H9 (cell line): ENCODE data around the gene MEF2A. TPM values are rescaled to one million over a fixed set of nuclear protein-coding genes. Genes with fewer than 3 reads are reported as not detected.

Source experiments
- DNase-seq: peaks from one replicate; pipeline ENCODE4 v3.0.0-alpha.2; 2017
- H2AFZ ChIP-seq: one replicate; pipeline ENCODE4 v1.6.1; 2013; ENCODE audit warnings: mild to moderate bottlenecking, low read length, control low read depth, moderate library complexity
- H2AK5ac ChIP-seq: 2 replicates; pipeline ENCODE4 v1.6.1; 2013; ENCODE audit warnings: low read length, control low read depth, mixed read lengths; ENCODE audit not compliant: insufficient read length
- H2BK120ac ChIP-seq: one replicate; pipeline ENCODE4 v1.6.1; 2013; ENCODE audit warnings: low read depth, mild to moderate bottlenecking, low read length, control low read depth, inconsistent platforms; ENCODE audit not compliant: poor library complexity, severe bottlenecking
- H2BK12ac ChIP-seq: 2 replicates; pipeline ENCODE4 v1.6.1; 2013; ENCODE audit warnings: low read length, control low read depth, mixed read lengths, low read depth; ENCODE audit not compliant: insufficient read length
- H2BK15ac ChIP-seq: 2 replicates; pipeline ENCODE4 v1.6.1; 2013; ENCODE audit warnings: low read depth, low read length, control low read depth
- H2BK20ac ChIP-seq: one replicate; pipeline ENCODE4 v1.6.1; 2013; ENCODE audit warnings: low read depth, mild to moderate bottlenecking, low read length, control low read depth, inconsistent platforms; ENCODE audit not compliant: poor library complexity, severe bottlenecking
- H2BK5ac ChIP-seq: 2 replicates; pipeline ENCODE4 v1.6.1; 2013; ENCODE audit warnings: low read length, control low read depth, mixed read lengths; ENCODE audit not compliant: insufficient read length
- H3K14ac ChIP-seq: 2 replicates; pipeline ENCODE4 v1.6.1; 2013; ENCODE audit warnings: low read length, control low read depth; ENCODE audit not compliant: insufficient read depth
- H3K18ac ChIP-seq: 2 replicates; pipeline ENCODE4 v1.6.1; 2013; ENCODE audit warnings: low read depth, mild to moderate bottlenecking, mixed read lengths, low read length, control low read depth; ENCODE audit not compliant: insufficient read length
- H3K23ac ChIP-seq: 2 replicates; pipeline ENCODE4 v1.6.1; 2013; ENCODE audit warnings: low read length, control low read depth, mixed read lengths, low read depth; ENCODE audit not compliant: insufficient read length
- H3K23me2 ChIP-seq: 2 replicates; pipeline ENCODE4 v1.6.1; 2013; ENCODE audit warnings: low read depth, mild to moderate bottlenecking, mixed read lengths, low read length, control low read depth; ENCODE audit not compliant: insufficient read length, poor library complexity, severe bottlenecking
- H3K27ac ChIP-seq: 2 replicates; pipeline ENCODE4 v1.5.1; 2013; ENCODE audit warnings: low read length, control low read depth, mixed read lengths, low read depth; ENCODE audit not compliant: insufficient read length
- H3K27me3 ChIP-seq: 2 replicates; pipeline ENCODE4 v1.6.1; 2013; ENCODE audit warnings: low read length, control low read depth, inconsistent platforms; ENCODE audit not compliant: insufficient read depth
- H3K4ac ChIP-seq: 2 replicates; pipeline ENCODE4 v1.6.1; 2013; ENCODE audit warnings: low read depth, mild to moderate bottlenecking, control low read depth, inconsistent platforms, low read length, moderate library complexity
- H3K4me1 ChIP-seq: 2 replicates; pipeline ENCODE4 v1.6.1; 2013; ENCODE audit warnings: low read length, control low read depth, inconsistent platforms; ENCODE audit not compliant: insufficient read depth
- H3K4me2 ChIP-seq: 2 replicates; pipeline ENCODE4 v1.6.1; 2013; ENCODE audit warnings: low read length, control low read depth, mixed read lengths; ENCODE audit not compliant: insufficient read length, insufficient read depth
- H3K56ac ChIP-seq: 2 replicates; pipeline ENCODE4 v1.6.1; 2013; ENCODE audit warnings: low read depth, mild to moderate bottlenecking, mixed read lengths, low read length, control low read depth; ENCODE audit not compliant: insufficient read length
- H3K79me1 ChIP-seq: 2 replicates; pipeline ENCODE4 v1.6.1; 2013; ENCODE audit warnings: low read depth, mild to moderate bottlenecking, moderate library complexity, low read length, control low read depth, inconsistent platforms; ENCODE audit not compliant: insufficient read depth, poor library complexity, severe bottlenecking
- H3K79me2 ChIP-seq: 2 replicates; pipeline ENCODE4 v1.6.1; 2013; ENCODE audit warnings: low read length, control low read depth, inconsistent platforms; ENCODE audit not compliant: insufficient read depth
- H3K9ac ChIP-seq: 2 replicates; pipeline ENCODE4 v1.6.1; 2013; ENCODE audit warnings: low read length, control low read depth, mixed read lengths; ENCODE audit not compliant: insufficient read length; ENCODE audit errors: extremely low read depth
- H3K9me3 ChIP-seq: one replicate; pipeline ENCODE4 v1.6.1; 2013; ENCODE audit warnings: low read depth, low read length, inconsistent platforms; ENCODE audit not compliant: control insufficient read depth
- H3T11ph ChIP-seq: one replicate; pipeline ENCODE4 v1.6.1; 2013; ENCODE audit warnings: mild to moderate bottlenecking, low read length, control low read depth, inconsistent platforms
- H4K20me1 ChIP-seq: one replicate; pipeline ENCODE4 v1.6.1; 2013; ENCODE audit not compliant: control insufficient read depth, insufficient read length, insufficient read depth
- H4K5ac ChIP-seq: 2 replicates; pipeline ENCODE4 v1.6.1; 2013; ENCODE audit warnings: low read depth, mild to moderate bottlenecking, mixed read lengths, low read length, control low read depth; ENCODE audit not compliant: insufficient read length
- H4K8ac ChIP-seq: replicated peaks from 2 replicates; pipeline ENCODE4 v1.6.1; 2013; ENCODE audit warnings: low read length, control low read depth, mixed read lengths, low read depth; ENCODE audit not compliant: insufficient read length
- H4K91ac ChIP-seq: 2 replicates; pipeline ENCODE4 v1.6.1; 2013; ENCODE audit warnings: low read depth, mild to moderate bottlenecking, moderate library complexity, mixed read lengths, low read length, control low read depth; ENCODE audit not compliant: insufficient read length
- H3K27ac Mint-ChIP-seq, 3 experiments: 2 replicates in 2 of 3; 3 replicates in 1 of 3; pipeline ENCODE4 v1.8.0; 2020 to 2021; ENCODE audit warnings: mixed read lengths in 3 of 3, mild to moderate bottlenecking in 1 of 3, moderate library complexity in 1 of 3
- H3K27me3 Mint-ChIP-seq: 2 replicates; pipeline ENCODE4 v1.8.0; 2021; ENCODE audit warnings: low read depth, mild to moderate bottlenecking, moderate library complexity, mixed read lengths
- H3K36me3 Mint-ChIP-seq, 3 experiments: 2 replicates in 2 of 3; 3 replicates in 1 of 3; pipeline ENCODE4 v1.8.0; 2020 to 2021; ENCODE audit warnings: low read depth in 3 of 3, mixed read lengths in 3 of 3; ENCODE audit not compliant: insufficient read depth in 1 of 3
- H3K4me1 Mint-ChIP-seq, 2 experiments: 2 replicates each; pipeline ENCODE4 v1.8.0; 2020; ENCODE audit warnings: mixed read lengths in 2 of 2
- H3K4me3 Mint-ChIP-seq, 2 experiments: 2 replicates in 1 of 2; 3 replicates in 1 of 2; pipeline ENCODE4 v1.8.0; 2020 to 2021; ENCODE audit warnings: mild to moderate bottlenecking in 2 of 2, mixed read lengths in 2 of 2, moderate library complexity in 1 of 2
- H3K9me3 Mint-ChIP-seq, 2 experiments: 2 replicates in 1 of 2; 3 replicates in 1 of 2; pipeline ENCODE4 v1.8.0; 2020; ENCODE audit warnings: mild to moderate bottlenecking in 2 of 2, mixed read lengths in 2 of 2, moderate library complexity in 1 of 2
- CTCF ChIP-seq: fragments of 200-600 bp; sonication (generic); conservative IDR thresholded peaks from 3 replicates; pipeline ENCODE4 v1.8.0; 2021; ENCODE audit warnings: antibody characterized with exemption, mild to moderate bottlenecking
- WGBS: extraction: QIAGEN DNeasy Blood & Tissue Kit; methylation state at CpG from one replicate; pipeline ENCODE4 v1.1.7; 2013; ENCODE audit warnings: missing lambda C conversion rate, low lambda C conversion rate, mixed read lengths; ENCODE audit not compliant: insufficient read length; ENCODE audit errors: extremely low coverage; 5-methylcytosine and 5-hydroxymethylcytosine counted together
- total RNA-seq: library from RNA; stranded (reverse); gene quantifications from 2 replicates; pipeline ENCODE4 v1.2.1, GENCODE V29; 2021

Gene MEF2A
- total RNA-seq, 1 experiment from 2014 or later = 20.7 TPM

DNA sequence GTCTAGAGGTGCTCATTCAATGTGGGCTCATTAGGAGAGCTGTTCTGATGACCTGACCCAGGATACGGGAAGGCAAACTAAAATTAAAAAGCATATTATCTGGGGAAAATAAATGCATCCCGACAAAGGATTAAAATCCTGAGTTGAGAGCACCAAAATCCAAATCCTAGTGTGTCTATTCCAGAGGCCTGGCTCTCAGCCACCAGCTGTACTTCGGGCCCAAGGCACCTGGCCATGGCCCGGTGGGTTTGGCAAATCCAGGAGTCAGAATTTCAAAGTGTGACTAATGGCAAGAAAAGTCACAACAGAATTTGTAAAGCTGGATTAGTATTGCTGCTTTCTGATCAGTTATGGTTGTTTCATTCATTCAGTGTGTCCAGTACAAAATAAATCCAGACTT lies 170.1 kb downstream of the MEF2A start:
- Histone ChIP-seq H2AFZ (no peak overlapping the region), H3K27ac (no peak overlapping the region), H2AK5ac (no peak overlapping the region), H3T11ph (no peak overlapping the region), H3K9me3 (no peaks in the 10 kb centered on the region), H3K56ac (no peak overlapping the region), H4K20me1 (no peaks in the 10 kb centered on the region), H3K23me2 (peaks cover 16% of the 10 kb centered on the region), H3K4ac (no peak overlapping the region), H4K8ac (no peak overlapping the region), H3K79me1 (no peaks in the 10 kb centered on the region), H3K4me2 (no peak overlapping the region), H4K91ac (no peak overlapping the region), H3K27me3 (no peaks in the 10 kb centered on the region), H3K79me2 (no peaks in the 10 kb centered on the region), H2BK15ac (no peak overlapping the region), H2BK5ac (no peak overlapping the region), H3K4me1 (no peaks in the 10 kb centered on the region), H2BK120ac (no peak overlapping the region), H2BK12ac (no peak overlapping the region), H4K5ac (no peak overlapping the region), H3K9ac (no peak overlapping the region), H3K18ac (no peak overlapping the region), H3K23ac (no peak overlapping the region), H3K14ac (no peak overlapping the region), H2BK20ac (no peak overlapping the region)
- Mint-ChIP-seq H3K36me3 (no peaks in the 10 kb centered on the region; a peak in 1 of 7 replicates), H3K4me1 (peaks cover 19 to 23% of the 10 kb centered on the region in 2 experiments), H3K4me3 (no peak overlapping the region), H3K9me3 (no peaks in the 10 kb centered on the region), H3K27me3 (peaks cover 11% of the 10 kb centered on the region), H3K27ac (no peak overlapping the region)
- no CpG with 5 or more reads among the region's 4 CpGs for WGBS
- TF ChIP-seq CTCF = no peak
- no peak for DNase-seq
